Measurements from ENCODE around the gene PSMD1.
"Not testable (repeated sequence)": the region's sequence is repeated elsewhere in the genome, so short reads cannot be mapped to it uniquely, and the experiment has no call there.

The PSMD1 gene

DNA sequence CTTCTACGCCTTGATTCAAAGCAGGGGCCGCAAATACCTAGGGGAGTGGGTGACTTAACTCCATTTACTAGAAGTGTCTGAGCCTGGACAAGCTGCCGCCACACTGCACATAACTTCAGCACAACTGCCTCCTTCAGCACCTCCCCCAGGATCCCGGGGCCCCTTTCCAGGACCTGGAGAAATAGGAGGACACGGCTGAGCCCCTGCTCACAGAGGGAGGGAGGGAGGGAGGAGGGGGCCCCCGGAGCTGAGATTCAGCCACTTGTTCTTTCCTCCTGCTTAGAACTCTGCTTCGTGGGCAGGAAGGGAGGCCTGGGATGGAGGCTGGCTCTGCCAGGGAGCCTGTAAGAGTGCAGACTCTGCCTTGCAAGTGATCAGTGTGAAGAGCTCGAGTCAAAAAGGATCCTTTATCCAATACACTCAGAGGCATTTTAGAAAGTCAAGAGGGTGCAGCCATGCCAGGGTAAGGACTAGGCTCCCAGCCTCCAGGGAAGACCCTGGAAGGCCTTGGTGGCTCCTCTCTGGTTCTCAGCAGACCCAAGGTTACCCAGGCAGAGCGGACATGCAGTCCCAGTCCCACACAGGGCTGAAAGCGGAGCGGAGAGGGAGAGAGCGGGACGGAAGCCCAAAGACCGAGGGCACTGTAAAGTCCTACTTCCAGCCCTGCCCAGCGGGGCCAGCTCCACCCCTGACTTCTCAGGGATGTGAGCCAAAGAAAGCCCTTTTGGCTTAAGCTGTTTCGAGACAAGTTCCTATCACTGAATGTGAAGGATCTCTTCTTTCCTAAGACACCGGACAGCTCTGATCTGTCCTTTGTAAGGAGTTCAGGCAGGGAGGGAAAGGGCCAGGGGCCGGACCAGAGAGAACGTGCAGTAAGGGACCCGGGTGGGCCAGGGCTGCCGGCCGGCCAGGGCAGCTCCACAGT lies 133.2 kb downstream of the PSMD1 start:
- no peak for DNase-seq

DNA sequence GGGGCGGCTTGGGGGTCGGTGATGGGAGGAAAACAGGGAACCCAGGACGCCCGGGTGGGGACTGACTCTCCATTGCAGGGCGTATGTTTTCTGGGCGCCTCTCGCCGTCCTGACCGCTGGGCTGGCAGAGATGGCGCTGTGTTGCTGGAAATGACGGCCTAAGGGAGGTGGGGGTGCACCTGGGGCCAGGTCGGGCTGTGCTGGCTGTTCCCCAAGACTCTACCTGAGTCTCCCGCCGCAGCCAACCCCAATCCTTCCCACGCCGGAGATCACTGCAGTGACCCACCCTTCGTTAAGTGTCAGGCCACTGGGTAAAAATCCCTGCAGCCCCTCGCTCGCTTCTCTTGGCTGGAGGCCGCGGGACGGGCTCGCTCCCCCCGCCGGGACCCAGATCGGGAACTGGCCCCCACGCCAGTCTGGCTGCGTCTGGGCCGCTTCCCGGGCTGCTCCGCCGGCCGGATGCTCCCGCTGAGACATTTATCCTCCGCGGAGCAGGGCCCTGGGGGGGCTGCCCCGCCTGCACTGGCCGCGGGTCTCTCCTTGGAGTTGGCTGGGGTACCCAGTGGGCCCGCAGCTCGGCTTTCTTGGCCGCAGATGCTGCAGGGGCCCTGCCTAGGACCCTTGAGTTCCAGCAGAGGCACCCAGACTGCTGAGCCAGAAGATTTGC lies 134.0 kb downstream of the PSMD1 start:
- no peak for DNase-seq

DNA sequence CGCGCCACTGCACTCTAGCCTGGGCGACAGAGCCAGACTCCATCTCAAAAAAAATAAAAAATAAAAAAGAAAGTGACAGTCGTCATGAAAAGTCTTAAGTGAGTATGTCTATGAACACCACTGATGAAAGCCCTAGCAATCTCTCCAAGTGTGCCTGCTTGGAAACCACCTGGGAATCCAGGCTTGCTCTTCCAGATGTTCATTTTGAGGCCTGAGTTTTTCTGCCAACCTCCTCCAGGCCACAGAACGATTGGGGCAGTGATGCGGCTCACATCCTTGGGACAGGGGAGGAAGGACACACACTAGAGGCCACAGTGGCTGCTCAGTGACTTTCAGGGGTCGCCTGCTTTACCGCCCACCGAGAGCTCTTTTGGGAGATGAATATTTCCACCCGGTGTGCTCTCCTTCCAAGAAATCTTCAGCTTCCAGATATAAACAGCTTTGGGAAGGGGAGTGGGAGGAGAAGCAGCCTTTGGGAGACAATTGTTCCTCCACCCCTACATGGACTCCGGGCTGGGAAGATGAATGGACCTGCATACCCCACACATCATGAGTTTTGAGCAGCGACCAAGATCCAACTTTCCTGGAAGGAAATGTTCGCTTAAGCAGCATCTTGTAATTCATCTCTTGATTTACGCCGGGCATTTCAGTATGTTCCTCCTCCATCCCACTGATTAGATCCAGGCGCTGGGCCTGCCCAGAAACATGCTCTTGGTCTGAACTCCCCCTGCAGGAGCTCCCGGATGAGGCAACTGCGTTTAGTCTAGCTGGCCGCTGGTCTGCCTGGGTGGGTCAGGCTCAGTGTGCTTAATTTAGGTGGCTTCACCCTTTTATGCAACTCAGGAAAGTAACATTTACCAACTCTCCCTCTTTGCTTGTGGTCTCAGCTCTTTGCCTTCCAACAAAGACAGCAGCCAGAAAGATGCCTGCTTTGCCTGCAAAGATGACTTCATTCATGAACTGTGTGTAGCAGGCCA lies 135.5 kb downstream of the PSMD1 start:
- no peak for DNase-seq

DNA sequence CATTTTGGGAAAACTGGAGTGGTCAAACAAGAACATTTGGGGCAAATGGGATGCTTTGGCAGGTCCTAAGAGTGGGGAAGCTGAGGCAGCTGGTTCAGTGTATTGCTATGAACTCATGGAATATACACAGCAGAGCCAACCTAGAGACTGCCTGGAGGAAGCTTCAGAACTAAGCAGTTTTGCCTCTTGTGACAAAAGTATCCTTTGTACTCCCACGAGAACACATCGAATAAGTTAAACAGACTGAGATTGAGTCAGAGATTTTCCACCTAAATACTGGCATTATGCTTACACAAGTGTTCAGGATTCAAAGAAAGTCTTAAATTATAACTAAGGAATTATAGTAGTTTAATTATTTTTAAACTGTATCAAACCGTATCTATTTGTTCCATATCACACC lies 136.5 kb downstream of the PSMD1 start:
- DNase-seq = no peak

DNA sequence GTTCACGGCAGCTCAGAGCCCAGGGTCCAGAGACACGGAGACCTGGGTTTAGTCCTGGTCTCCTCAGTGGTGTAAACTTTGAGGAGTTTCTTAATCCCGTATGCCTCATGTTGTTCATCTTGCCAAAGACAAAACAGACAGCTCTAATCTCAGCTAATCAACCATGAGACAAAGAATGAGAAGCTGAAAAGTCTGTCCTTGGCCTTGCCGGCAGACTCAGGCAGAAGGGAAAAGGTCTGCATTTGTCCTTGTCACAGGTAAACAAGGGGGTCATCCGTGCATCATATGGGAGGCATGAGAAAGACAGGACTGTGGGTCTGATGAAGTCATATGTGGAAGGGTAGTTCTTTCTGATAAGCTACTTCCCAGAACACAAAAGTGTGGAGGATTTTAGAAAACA lies 139.9 kb downstream of the PSMD1 start:
- DNase-seq = no peak

DNA sequence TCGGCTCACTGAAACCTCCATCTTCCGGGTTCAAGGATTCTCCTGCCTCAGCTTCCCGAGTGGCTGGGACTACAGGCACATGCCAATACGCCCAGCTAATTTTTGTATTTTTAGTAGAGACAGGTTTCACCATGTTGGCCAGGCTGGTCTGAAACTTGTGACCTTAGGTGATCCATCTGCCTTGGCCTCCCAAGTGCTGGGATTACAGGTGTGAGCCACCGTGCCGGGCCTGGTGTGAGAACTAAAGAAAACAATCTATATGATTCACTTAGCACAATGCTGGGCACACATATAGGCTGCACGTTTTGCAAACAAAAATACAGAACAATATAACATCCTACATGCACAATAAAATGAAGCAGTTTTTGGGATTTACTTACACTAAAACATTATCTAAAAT lies 140.5 kb downstream of the PSMD1 start:
- DNase-seq = not testable (repeated sequence)

DNA sequence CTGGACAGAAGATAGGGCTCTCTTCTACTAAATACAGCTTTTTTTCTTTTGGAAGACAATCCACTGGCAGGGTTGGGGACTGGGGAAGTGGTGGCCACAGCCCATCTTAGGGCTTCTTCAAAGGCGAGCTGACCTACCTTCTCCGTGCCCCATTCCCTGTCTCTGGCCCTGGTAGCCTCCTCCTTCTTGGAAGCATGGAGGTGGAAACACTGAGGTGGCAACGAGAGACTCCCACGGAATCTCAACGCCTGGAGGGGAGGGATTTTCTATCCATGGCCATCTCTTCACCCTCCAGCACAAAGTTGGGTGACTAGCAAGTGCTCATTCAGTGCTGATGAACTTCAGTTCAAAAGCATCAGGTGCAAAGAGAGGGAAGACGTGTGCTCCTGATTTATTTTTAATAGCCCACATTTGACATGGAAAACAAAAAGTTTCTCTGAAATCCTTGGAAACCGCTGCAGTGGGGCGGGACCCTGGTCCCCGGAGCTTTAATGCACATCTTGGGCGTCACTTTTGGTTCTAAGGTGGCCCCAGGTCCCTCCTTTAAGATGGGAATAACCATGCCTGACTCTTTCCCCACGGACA lies 141.1 kb downstream of the PSMD1 start:
- no peak for DNase-seq

DNA sequence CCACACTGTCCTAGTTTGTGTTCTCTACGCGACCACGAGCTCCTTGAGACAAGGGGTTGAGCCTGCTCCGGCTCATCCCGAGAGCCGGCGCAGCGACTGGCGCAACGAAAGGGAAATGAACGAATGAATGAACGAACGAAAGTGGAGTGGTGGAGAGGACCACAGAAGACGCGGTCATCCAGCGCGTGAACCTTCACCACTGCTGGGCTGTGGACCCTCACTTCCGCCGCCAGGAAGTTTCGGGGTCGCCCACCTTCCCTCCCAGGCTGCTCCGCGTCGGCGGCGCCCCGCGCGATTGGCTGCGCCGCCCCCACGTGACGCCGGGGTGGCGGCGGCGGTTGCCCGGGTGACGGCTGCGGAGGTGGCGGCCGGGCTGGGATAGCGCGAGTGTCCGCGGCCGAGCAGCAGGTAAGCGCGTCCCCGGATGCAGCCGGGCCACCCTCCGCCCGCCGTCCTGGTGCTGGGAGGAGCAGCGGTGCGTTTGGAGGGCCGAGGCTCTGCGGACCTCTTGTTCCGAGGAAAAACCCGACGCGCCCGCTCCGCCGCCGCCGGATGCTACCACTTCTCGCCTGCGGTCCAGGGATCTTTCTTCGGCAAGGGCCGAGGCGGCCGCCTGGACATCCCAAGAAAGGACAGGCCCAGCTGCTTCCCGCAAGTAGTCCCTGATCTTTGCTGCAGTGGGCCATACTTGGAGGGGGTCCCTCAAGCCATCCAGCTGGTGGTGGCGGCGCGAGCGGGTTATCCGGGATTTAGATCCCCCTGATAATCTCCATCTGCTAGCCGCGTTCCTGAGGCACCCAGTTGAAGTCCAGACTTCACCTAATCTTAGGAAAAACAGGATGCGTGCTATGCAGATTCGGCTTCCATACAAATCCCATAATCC lies 141.9 kb downstream of the PSMD1 start, which contains the start of gene ARMC9:
ARMC9 (plus strand) TSS at position 341 of the 883 bp plus-strand sequence. CDS start 7,608 bp downstream, outside the sequence.
- DNase-seq = peak; percentile 37

DNA sequence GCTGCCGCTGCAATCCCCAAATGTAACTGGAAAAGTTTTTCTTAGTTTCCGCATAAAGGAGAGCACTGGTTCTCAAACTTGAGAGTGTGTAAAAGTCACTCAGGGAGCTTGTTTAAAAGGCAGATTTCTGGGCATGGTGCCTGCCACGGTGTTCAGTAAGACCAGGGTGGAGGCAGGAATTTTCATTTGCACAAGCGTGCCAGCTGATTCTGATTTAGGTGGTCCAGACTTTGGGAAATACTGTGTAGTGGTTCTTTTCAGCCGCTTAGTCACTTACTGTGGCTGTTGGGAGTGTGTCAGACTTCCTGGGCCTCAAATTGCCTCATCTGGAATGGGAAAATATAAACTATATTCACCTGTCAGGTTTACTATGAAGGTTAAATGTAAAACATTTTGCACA lies 142.6 kb downstream of the PSMD1 start:
- no peak for DNase-seq

DNA sequence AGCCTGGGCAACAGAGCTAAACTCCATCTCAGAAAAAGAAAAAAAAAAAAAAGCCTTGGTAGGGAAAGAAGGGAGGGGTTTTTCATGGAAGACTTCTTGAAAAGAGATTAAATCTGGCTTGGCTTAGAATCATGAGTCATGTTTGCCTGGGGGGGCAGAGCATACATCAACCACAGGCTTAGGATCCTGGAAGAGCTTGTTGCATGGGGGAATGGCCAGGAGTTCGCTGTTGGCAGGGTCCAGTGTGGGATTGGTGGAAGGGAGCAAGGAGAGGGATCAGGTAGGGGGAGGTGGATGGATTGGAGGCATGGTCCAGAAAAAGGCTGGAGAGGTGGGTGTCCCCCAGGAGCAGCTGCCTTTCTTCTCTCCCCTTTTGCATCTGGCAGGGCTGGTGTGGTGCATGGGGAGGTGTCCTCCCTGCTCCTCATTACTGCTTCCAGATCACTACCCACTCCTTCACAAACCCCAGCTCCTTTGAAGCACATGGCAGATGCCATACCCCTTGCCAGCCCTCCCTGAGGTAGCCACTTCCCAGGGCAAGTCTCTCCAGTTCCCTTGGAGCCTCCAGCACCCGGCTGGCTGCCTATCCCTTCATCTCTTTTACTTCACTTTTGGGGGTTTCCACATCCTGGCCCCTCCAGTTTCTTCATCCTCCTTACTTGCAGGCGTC lies 144.3 kb downstream of the PSMD1 start:
- no peak for DNase-seq

DNA sequence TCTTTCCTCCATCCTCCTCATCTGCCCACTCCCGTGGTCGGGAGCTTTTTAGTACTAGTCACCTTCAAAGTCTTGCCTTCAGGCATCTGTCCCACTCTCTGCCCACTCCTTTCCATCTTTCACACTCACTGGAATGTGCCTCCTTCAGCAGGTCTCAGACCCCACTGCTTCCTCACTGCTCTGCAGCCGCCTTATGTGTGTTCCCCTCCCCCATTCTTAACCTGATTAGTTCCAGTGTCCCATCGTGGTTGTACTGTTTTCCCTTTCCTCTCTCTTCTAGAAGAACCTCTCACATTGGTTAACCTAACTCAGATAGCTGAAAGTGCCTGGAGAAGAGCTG lies 144.8 kb downstream of the PSMD1 start:
- no peak for DNase-seq

DNA sequence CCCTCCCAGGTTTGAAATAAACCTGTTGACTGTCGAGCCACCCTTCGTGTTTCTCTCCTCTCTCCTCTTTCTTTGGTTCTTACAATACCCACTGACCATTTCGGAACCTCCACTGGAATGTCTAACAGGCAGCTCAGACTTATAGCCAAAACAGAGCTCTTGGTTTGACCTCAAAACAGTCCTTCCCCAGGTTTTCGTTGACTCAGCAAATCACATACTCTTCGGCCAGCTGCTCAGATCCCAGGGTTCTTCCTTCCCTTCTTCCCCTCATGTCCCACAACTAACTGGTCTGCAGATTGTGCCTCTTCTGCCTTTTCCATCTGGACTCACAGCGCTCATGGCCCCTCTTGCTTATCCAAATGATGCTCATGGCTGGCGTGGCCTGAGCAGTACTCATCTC lies 146.4 kb downstream of the PSMD1 start:
- DNase-seq = no peak

DNA sequence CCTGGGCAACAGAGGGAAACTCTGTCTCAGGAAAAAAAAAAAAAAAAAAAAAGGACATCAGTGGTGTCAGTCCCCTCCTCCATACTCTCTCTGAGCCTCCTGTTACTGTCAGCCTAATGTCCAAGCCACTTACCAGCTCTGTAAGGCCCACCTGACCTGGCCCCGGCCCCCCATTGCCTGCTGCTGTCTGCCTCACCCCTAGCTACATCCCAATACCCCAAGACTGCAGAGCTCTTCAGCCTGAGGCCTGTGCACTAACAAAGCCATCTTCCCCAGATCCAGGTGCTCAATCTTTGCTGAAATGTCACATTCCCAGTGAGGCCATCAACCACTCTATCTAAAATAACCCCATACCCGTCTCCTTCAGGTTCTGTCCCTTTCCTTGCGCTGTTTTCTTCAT lies 147.5 kb downstream of the PSMD1 start:
- no peak for DNase-seq

DNA sequence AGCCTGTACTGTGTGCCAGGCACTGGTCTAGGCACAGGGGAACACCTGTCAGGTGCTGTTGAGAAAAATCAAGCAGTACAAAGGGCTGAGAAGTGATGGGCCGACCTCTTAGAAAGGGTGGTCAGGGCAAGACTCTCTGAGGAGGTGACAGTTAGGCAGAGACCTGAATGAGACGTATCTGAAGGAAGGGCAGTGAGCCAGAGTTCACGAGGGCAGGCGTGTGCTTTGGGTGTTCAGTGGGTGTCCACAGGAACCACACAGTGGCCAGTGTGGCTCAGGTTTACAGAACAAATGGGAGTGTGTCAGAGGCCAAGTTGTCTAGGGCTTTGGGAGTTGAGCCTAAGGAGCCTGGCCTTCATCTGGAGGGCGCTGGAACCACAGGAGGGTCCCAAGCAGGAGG lies 147.9 kb downstream of the PSMD1 start:
- no peak for DNase-seq

DNA sequence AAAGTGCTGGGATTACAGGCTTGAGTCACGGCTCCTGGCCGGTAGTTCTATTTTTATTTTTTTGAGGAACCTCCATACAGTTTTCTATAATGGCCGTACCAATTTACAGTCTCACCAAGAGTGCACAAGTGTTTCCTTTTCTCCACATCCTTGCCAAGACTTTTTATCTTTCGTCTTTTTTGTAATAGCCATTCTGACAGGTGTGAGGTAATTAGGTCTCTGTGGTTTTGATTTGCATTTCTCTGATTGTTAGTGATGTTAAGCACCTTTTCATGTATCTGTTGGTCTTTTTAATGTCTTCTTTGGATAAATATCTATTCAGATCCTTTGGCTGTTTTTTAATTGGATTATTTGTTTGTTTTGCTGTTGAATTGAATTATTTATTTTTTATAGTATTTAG lies 151.1 kb downstream of the PSMD1 start:
- no peak for DNase-seq

DNA sequence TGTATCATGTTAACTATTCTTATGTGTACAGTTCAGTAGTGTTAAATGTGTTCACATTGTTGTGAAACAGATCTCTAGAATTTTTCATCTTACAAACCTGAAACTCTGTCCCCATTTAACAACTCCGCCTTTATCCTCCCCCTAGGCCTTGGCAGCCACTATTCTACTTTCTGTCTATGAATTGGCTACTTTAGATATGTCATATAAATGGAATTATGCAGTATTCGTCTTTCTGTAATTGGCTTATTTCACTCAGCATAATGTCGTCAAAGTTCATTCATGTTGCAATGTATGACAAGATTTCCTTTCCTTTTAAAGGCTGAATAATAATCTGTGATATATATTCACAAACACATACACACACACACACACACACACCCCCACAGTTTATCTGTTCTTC lies 154.1 kb downstream of the PSMD1 start:
- no peak for DNase-seq

DNA sequence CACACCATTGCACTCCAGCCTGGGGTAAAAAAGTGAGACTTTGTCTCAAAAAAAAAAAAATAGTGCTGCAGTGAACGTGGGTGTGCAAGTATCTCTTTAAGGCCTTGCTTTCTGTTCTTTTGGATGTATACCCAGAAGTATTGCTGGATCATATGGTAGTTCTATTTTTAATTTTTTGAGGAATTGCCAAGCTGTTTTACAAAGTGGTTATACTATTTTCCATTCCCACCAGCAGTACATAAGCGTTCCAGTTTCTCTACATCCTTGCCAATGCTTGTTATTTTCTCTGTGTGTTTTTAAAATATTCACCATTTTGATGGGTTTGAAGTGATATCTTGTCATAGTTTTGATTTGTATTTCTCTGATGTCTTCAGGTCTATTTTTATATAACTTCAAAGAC lies 154.8 kb downstream of the PSMD1 start:
- DNase-seq = no peak

DNA sequence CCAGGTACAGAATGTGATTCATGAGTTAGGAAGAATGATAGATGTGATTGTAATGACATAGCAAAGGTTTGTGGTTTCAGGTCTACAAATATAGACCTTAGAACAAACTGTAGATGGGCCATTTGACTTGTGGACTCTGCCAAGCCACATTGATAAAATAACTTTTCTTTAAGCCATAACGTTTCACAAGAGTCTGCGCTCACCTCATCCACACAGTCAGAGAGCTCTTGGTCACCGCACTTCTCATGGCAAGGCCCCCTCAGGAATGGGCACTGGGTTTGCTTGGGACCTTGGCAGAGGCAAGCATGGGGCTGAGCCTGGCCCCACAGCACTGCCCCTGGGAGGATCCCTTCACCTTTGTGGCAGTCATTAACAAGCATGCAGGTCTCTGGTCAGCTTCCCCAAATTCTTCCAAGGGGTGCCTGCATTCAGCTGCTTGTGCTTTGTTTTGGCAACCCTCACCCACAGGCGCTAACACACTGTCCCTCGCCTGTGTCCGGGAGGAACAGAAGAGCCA lies 155.7 kb downstream of the PSMD1 start:
- no peak for DNase-seq

DNA sequence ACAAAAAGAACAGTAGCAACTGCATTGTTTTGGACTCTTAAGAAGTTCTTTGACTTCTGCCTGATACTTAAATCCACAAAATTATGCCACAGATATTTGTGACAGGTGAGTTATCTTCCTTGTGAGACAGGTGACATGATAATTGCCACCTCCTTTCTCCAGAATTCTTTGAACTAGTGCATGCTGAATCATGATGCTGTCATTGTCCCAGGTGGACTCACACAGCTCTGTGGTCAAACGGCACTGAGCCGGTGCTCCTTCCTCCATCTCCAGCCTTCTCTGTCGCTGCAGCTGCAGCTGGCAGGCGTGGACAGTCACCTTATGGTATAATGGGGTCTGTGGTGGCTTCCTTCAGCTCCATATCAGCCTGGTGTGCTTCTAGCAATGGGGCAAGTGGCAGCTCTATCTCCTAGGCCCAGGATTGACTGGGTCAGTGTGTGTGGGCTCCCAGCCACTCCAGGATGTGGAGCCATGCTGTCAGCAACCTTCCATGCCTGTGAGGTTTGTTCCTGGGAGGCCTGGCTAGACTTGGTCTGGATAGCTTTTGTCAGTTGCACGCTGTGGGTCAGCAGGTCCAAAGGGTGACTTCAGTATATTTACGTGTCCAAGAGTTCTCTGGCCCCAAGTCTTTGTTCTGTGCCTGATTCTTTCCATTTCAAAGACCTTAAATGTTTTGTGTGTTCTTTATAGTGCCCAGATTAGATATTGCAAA lies 157.4 kb downstream of the PSMD1 start:
- DNase-seq = no peak

DNA sequence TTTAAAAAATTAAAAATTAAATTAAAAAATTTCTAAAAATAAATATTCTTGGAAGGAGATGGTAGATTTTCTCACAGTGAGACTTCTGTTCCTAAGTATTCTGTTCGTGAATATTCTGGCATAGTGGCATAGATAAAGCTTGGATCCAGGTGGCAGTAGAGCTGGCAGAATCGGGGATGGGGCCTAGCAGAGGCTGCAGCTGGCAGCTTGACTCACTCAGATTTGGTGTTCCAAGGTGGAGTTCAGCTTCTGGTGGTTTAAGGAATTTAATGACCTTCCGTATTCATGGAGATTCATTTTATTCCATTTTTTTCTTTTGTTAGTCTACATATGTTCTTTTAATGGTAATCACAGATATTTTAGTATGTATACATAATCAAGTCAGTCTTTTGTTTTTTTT lies 161.7 kb downstream of the PSMD1 start:
- no peak for DNase-seq

Measured in NCI-H2171 treated with DMSO at 0.1 percent for 48 hours (cell line).